GM18499 (cell line): Measurements from ENCODE around the gene MYOCD.

Source experiments
- ATAC-seq: cut with Tn5 transposase; IDR thresholded peaks from one replicate; pipeline ENCODE4 v1.9.1; 2021; ENCODE audit warnings: moderate number of reproducible peaks; ENCODE audit not compliant: insufficient read depth, unreplicated experiment

MYOCD gene

GRCh38 chr17:12642034-12642433 lies 23.7 kb upstream of the MYOCD start:
- ATAC-seq = no peak

DNA sequence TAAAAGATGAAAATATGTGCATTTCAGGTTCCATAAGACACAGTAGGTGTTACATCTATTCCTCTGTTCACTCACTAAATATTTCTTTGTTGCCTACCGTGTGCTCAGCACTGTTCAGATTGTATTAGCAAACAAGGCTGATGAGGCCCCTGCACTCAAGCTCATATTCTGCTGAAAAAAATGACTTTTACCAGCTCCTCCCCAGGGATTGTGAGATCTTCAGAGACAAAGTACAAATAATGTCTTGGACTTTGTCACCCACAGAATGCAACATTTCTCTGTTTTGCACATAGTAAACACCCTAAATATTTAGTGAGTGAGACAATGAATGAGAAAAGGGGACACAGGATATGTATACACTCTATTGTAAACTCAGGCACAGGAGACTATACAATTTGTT lies 21.9 kb upstream of the MYOCD start:
- no peak for ATAC-seq

DNA sequence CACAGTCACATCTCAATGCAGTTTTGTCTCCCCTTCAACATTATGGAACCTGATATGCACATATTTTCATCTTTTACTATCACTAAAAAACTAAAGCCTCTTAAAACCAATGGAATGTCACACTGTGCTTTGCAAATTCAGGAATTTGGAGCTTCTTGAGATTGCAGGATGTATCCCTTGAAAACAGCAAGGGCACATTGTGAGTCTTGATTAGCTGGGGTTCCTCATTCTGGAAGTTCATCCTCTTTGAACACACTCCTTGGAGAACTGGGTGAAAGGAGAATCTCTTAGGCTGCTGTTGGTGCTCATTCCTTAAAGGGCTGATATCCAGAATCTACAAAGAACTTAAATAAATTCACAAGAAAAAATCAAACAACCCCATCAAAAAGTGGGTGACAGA lies 21.1 kb upstream of the MYOCD start:
- ATAC-seq = no peak

DNA sequence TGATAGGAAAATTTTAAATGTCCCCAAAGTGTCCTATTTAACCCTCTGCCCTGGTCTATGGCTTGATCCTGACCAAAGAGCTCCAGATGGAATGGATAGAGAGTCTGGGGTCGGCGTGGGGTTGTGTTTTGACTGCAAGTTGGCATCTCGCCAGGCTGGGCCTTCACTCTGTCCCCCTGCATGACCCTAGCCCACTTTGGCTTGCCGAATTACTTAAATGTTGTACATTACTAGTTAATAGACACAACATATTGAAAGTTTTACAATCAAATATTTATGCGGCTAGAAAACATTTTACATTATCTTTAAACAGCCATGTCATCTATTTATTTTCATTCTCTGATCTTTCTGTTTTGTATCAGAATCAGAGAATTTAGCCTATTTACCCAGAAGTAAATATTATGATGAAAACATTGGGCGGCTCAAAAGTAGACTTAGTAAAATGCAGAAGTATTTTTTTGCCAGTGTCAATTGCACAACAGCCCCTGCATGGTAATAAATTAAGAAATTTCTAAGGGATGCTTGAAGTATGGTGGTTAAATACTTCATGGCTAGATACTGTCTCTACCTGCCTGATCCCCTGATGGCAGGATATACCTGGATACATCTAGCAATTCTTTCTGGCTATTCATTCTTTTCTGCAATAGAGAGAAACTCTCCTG lies 18.8 kb upstream of the MYOCD start:
- ATAC-seq = no peak

DNA sequence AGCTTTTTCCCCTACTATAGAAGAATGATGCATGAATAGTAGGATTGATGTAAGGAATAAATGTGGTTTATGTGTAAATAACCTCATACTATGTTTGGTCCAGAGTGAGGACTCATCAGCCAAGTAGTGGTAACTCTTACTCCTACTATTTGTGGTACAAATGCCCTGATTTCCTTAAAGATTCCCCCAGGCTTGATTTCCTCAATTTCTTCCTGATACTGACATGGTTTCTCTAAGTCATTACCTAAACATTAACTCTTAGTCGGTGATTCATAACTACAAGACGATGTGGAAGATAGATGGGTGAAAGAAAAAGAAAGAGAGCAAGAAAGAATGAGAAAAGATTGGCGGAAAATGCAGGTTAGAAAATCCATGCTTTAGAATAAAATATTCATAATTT lies 17.2 kb upstream of the MYOCD start:
- ATAC-seq = no peak

GRCh38 chr17:12655936-12656335 lies 9.8 kb upstream of the MYOCD start:
- no peak for ATAC-seq

GRCh38 chr17:12656354-12656753 lies 9.3 kb upstream of the MYOCD start:
- no peak for ATAC-seq

DNA sequence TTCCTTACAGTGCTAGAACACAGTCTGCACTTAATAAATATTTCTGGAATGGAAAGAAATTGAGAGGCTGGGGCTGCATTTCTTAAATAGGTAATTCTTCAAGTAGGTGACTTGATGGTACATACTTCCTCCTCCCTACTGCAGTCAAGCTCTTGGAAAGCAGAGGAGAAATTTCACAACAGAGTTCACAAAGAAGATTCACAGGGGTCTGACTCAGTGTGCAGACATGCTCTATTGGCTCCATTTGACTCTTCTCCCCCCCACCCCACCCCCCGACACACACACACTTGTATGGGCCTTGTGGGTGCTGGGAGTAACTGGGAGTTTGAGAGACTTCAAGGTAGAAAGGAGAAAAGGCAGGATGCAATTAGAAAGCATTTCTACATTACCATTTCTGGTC lies 6.2 kb upstream of the MYOCD start:
- no peak for ATAC-seq

GRCh38 chr17:12664252-12664651 lies 1.4 kb upstream of the MYOCD start:
- no peak for ATAC-seq

DNA sequence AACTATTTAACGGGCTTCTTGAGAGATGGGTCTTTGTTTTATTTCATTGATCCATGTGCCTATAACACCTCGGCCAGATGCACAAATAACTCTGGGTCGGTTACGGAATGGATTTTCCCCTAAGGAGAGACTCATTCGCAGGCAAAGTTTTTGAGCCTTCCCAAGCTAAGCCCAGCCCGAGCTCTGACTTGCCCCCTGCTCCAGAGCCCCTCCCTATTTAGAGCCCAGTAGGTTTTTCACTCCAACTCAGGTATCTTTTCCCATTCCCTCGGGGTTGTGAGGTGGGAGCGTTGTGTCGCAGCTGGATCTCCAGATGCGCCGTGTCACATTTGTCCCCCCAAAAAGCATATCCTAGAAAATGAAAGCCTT lies 812 bp upstream of the MYOCD start:
- ATAC-seq = no peak

GRCh38 chr17:12666718-12667117 lies 1.0 kb downstream of the MYOCD start:
- no peak for ATAC-seq

- no peak for ATAC-seq
These were observed 1.7 kb downstream of the MYOCD start for GRCh38 chr17:12667299-12667958.

DNA sequence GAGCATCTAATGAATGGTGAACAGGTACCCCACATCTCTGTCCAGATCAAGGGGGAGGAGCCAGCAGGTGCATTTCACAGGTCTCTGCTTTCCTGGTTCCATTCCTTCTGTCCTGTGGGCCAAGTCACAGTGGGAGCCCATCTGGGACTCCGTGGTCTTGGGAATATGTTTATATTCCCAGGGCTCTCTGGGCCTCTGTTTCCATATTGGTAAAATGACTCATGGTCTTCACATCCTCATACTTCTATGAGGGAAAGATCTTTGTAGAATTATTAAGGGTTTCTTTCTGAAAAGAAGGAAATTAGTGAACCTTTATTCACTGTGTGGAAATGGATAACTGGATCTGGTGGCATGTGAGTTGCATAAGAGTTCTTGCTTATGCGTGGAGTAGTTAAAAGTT lies 6.2 kb downstream of the MYOCD start:
- no peak for ATAC-seq

- no peak for ATAC-seq
These were observed 7.3 kb downstream of the MYOCD start for GRCh38 chr17:12672947-12673346.

DNA sequence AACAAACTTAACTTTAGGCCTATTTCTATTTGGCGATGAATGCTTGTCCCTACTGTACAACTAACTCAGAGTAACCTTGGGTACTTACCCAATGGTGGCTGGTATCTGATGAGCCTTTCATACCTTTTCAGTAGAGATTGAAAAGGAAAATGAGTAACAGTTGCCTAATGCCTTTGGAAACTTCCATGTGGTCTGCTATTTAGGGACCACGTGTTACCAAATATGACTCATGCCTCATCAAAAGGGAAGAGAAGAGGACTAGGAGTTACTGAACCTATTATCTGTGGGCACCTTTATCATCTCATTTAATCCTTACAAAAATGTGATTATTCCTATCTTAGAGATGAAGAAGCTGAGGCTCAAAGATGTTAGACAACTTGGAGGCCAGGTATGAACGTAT lies 8.1 kb downstream of the MYOCD start:
- ATAC-seq = no peak

GRCh38 chr17:12680407-12680897 lies 14.8 kb downstream of the MYOCD start:
- ATAC-seq = no peak

DNA sequence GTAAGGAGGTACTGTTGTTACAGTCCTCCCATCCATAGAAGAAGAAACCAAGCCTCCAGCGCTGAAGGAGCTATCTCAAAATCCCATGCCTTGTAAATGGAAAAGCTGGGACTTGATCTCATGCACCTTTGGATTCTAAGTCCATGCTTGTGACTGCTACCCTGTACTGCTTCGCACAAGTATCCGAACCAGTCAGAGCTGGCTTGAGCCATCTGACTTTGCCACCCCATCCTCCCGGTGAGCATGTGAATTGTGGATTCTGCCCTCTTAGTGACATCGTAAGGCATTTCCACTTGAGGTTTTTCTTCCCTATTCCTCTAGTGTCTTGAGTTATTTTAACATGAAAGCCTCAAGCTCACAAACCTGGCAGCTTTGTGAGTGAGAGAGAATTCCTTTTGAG lies 15.3 kb downstream of the MYOCD start:
- ATAC-seq = no peak

DNA sequence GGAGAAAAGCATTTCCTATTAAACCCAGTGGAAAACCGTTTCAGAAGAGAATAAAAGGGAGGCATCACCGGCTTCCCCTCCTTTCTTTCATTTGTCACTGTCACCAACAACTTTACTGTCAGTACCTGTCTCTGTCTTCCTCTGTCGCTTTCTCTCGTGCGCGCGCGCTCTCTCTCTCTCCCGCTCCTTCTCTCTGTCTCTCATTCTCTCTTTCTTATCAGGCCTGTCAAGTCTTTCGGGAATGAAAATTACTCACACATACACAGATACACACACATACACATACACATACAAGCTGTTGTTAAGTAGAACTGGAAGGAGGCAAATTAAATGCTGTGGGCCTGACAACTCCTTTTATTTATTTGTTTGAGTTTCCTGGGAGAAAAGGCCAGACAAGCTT lies 17.6 kb downstream of the MYOCD start:
- no peak for ATAC-seq

DNA sequence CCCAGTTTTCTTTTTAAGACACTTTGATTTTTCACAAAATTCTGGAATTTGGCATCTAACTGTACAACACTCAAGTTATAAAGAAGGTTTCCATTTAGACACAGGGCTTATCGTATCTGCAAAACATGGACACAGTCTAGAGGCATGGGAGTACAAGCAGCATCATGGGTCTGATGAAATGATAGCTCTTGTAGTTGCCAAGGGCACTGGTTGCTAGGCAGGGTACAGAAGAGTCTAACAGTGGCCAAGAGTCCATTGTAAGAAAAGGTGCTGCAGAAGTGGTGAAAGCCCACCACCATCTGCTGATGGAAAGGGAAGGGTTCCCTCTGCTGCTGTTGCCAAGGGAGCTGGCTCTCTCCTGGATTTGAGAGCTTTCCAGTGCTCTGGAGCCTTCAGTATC lies 20.8 kb downstream of the MYOCD start:
- ATAC-seq = no peak

GRCh38 chr17:12688382-12688781 lies 22.7 kb downstream of the MYOCD start:
- no peak for ATAC-seq

GRCh38 chr17:12691173-12691572 lies 25.5 kb downstream of the MYOCD start:
- no peak for ATAC-seq

DNA sequence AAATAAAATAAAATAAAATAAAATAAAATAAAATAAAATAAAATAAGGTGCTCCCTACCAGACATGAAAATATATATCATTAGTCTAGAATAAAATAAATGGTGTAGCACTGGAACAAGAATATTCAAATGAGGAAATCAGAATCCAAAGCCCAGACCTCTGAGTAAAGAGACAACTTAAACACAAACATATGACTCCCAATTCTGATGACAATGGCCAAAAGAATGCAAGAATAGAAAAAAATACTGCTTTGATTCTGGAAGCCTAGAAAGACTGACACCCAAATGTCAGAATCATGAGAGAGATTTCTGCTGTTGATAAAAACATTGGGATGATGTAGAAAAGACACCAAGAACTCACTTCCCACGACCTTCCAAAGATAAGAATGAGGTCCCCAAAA lies 27.9 kb downstream of the MYOCD start:
- no peak for ATAC-seq
